ELF-1 (cell line): Measurements from ENCODE around the gene COX18.

Experiments used
- DNase-seq: peaks from one replicate; pipeline ENCODE4 v3.0.0-alpha.2; 2016; ENCODE audit warnings: low read depth, low spot score

COX18 gene

GRCh38 chr4:73069338-73070073 lies at the start of gene COX18:
Gene COX18, minus strand, starts transcription at chr4:73069716. Its CDS starts 67 bp downstream, at chr4:73069649.
- peak; percentile 98 for DNase-seq

- no peak for DNase-seq
These were observed 40.0 kb upstream of the COX18 start for GRCh38 chr4:73109493-73109892.

DNA sequence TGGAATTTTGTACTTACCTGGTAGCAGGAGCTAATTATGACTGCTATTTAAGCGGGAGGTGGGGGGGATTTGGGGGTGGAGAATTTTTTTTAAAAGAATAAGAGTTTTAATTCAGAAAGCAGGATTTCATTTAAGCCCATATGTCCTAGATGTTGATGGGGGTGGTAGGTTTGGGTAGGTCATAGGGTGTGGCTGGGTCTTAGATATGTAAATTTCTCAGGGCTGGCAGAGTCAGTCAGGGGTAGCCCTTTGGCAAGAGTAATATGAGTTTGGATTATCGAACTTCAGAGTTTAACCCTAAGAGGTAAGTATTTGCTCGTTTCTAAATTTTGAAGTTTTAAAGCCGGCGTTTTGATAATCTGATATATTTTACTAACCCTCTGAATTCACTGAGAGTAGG lies 35.2 kb upstream of the COX18 start:
- no peak for DNase-seq

DNA sequence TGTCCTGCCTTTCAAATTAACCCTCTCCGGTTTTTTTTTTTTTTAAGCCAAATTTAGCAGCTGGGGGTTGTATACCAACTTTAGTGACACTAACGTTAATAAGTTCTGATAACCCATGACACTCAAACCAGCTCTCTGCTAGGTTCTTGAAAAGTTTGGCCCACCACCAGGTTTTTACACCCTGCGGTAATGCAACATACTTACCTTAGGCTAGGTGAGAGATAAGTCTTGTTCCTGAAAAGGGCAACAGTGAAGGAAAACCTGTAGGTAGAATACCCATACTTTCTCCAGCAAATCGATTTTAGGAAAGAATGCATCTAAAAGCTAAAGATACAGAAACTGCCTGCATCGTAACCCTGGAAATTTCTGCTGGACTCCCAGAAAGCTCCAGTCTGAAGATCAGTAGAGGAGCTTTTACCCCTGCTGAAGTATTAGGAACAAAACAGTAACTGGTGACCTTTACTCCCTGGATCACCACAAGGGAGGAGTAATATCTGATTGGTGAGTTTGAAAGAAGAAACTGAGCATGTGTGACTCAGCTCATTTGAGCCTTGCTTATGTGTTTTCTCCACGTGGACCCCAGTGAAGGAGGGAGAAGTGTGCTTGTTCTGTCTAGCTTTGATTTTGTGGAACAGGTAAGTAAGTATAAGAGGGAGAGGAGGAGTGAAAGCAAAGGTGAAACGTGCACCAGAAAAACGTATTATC lies 34.4 kb upstream of the COX18 start:
- peak; percentile 11 for DNase-seq

GRCh38 chr4:73099143-73099542 lies 29.6 kb upstream of the COX18 start:
- DNase-seq = no peak

- DNase-seq = no peak
These were observed 29.2 kb upstream of the COX18 start for GRCh38 chr4:73098713-73099112.

- no peak for DNase-seq
These were observed 28.5 kb upstream of the COX18 start for GRCh38 chr4:73098016-73098415.

GRCh38 chr4:73092868-73093267 lies 23.4 kb upstream of the COX18 start:
- DNase-seq = no peak

GRCh38 chr4:73090738-73091137 lies 21.2 kb upstream of the COX18 start:
- DNase-seq = no peak

DNA sequence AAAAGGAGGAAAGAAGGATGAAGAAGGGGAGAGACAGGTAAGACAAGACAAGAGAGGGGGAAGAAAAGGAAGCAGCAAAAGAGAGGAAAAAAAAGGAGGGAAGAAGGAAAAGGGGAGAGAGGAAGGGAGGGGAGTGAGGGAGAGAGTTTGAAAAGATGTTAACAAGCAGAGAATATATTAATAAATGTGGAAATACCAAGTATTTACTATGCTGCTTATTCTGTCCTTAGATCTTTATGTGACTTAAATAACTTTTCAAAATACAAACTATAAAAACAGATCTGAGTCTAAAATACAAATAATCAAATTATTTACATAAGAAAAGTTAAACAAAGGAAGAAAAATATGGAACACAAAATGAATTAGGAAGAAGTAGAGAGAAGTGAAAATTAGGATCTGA lies 18.4 kb upstream of the COX18 start:
- DNase-seq = no peak

DNA sequence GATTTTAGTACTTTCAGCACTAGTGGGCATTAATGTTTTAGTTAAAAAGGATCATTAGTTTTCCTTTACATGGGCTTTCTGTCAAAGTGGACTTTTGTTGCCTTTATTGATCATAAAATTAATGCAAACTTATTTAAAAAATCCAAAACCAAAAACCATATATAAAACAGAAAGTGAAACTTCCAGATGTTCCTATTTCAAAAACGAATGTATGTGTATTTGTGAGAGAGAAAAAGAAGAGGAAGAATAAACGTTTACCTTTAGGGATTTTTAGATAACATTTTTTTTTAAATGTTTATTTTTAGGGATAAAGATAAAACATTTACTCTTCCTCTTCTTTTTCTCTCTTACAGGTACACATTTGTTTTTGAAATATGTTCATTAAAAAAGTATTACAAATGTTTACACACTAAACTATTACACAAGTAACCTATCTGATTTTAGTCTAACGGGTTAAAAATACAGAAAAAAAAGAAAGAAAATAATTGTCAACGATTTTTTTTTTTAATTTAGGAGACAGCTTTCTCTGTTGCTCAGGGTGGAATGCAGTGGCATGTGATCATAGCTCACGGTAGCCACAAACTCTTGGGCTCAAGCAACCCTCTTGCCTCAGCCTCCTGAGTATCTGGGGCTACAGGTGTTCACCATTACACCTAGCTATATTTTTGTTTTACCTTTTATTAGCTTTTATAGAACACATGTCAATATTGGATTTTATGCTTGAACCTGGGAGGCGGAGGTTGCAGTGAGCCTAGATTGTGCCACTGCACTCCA lies 16.8 kb upstream of the COX18 start:
- DNase-seq = no peak

- no peak for DNase-seq
These were observed 11.3 kb upstream of the COX18 start for GRCh38 chr4:73080789-73081188.

DNA sequence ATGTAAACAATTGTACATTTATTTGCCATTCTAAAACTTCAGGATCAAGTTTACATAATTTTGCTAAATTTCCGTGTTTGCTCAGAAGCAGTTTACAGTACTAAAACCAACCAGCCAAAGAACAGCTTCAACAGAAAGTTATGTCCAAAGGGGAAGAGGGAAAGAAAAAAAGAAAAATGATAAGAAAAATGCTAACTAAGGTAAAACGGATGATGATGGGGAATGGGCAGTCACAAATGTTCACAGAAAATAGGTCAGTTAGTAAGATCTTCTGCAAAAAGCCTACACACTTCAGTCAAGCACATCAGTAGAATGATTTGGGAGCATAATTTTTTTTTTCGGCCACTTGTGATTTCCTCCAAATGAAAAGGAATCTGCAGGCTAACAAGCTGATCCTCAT lies 6.3 kb upstream of the COX18 start:
- DNase-seq = no peak

DNA sequence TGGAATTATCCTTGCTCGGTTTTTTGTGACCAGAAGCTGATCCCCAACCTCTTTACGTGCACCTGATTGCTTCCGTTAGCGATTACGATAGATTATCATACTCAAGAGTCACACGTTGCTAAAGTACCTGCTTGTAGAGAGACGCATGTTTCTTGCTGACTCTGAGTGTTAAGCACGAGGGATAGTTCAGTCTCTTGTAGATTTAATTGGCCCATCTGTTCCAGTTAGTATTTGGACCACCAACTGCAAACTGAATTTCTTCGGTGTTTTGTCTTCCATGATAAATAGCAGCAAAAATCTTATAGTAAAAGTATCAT lies 516 bp upstream of the COX18 start:
- DNase-seq = no peak

GRCh38 chr4:73068491-73069337 lies 802 bp downstream of the COX18 start:
- DNase-seq = peak; percentile 54

DNA sequence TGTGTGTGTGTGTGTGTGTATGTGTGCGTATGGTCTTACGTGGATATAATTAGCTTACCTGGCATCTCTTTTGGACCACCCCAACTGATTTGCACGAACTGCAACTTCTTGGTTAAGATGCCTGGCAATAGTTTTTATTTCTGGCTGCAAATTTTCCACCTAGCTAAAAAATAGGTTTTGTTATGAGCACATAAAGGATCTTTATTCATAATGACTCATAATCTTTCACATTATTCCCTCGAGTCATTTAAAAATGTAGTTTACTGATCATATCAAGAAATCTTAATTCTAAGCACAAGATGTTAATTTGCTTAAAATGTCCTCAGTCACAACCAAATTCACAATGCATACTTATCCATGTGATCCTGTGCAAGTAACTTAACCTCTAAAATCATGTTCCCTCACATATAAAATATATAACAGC lies 1.5 kb downstream of the COX18 start:
- DNase-seq = no peak

DNA sequence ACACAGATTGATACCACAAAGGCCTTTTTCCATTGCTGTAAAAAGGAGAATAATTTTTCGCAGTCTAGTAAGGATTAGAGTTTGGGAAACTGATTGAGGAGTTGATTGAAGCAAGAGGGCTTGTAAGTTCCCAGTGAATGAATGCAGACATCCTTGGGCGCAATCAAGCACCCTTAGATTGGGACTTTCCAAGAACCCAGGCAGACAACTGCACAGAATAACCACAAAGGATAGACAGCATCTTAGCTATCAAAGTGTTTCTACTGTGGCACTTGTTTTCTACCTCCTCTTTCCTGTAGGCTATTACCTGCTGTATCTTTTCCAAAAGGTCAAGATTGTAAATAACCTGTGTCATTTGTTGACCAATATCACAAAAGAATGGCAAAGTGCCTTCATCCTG lies 2.6 kb downstream of the COX18 start:
- no peak for DNase-seq

GRCh38 chr4:73066445-73066844 lies 3.1 kb downstream of the COX18 start:
- DNase-seq = no peak

DNA sequence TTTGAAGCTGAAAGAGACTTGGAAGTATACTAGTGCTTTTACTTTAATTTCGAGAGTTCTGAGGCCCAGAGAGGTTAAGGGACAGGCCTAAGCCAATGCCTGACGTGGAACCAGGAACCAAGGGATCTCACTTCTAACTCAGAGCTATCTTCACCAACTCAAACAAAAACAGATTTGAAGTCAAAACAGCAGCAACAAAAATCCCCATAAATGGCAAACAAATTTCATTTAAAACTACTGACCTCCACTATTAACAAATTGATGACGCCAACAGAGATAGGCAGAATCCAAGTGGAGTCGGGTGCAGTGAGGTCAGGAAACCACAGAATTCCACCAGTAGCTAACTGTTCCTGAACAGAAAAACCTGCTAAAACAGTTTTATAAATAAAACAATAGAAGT lies 5.0 kb downstream of the COX18 start:
- no peak for DNase-seq

DNA sequence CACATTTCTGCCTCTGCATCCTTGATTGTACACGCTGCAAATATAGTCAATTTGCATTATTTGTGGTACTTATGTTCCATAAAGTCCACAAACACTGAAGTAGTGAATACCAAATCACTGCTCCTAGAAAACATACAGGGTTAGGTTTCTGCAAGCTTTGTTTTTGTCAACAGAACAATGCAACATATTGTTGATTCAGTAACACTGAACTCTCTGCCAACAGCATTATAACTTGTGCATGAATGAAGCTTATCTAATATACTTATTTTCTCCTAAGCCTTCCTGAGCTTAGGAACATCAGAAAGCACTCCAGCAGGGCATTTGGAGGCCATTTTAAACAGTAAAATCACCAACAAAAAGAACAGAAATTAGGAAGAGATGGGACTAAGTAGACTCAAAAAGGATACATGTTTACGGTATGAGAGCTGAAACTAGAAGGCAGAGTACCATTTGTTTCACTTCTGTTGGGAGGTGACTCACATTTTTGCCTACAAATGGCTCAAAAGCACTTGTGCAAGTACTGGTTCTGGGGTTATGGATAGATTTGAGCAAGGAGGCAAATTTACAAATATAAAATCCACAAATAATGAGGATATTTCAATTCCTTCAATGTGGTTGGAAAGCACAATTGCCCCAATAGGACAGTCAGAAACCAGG lies 14.1 kb downstream of the COX18 start:
- no peak for DNase-seq

- no peak for DNase-seq
These were observed 15.5 kb downstream of the COX18 start for GRCh38 chr4:73053974-73054480.
